CD4-positive, alpha-beta T cell (primary cell): ENCODE results near the gene POM121L12. TPM values are rescaled to one million over a fixed set of nuclear protein-coding genes. Genes with fewer than 3 reads are reported as not detected.

Experiments
- ATAC-seq: fragments of 200-7000 bp; cut with Tn5 transposase; one replicate; pipeline ENCODE4 v1.10.0; 2022; ENCODE audit warnings: mild to moderate bottlenecking; ENCODE audit not compliant: poor library complexity
- CTCF ChIA-PET: fragments of 350-600 bp; sonication (Branson Sonifier 250); formaldehyde crosslinking; loops from one replicate; lab custom pipeline; 2021; ENCODE audit warnings: antibody characterized with exemption, inconsistent platforms; lab: Charles Lee
- POLR2A ChIA-PET: fragments of 350-600 bp; sonication (Branson Sonifier 250); formaldehyde crosslinking; loops from one replicate; lab custom pipeline; 2021; ENCODE audit warnings: antibody characterized with exemption, inconsistent platforms; lab: Charles Lee
- DNase-seq, 14 experiments: peaks; one replicate each; pipeline ENCODE4 v3.0.0-alpha.2; 2013 to 2020; ENCODE audit warnings: mixed read lengths in 2 of 14
- H3K27ac ChIP-seq, 2 donors: one replicate each; pipeline versions ENCODE4 v1.5.1 to v1.7.0; 2013; ENCODE audit warnings: low read length in 2 of 2, low read depth in 1 of 2, mild to moderate bottlenecking in 1 of 2
- H3K27me3 ChIP-seq, 2 experiments: 1 replicate in 1 of 2; 2 replicates in 1 of 2; pipeline versions ENCODE4 v1.6.1 to v1.7.0; 2013; ENCODE audit warnings: low read length in 2 of 2, control low read depth in 1 of 2, mild to moderate bottlenecking in 1 of 2, moderate library complexity in 1 of 2; ENCODE audit not compliant: insufficient read depth in 2 of 2, control insufficient read depth in 1 of 2
- H3K36me3 ChIP-seq: one replicate; pipeline ENCODE4 v1.6.1; 2013; ENCODE audit warnings: low read length, control low read depth; ENCODE audit not compliant: insufficient read depth
- H3K4me1 ChIP-seq: one replicate; pipeline ENCODE4 v1.6.1; 2013; ENCODE audit warnings: low read length, control low read depth; ENCODE audit not compliant: insufficient read depth
- H3K4me3 ChIP-seq: one replicate; pipeline ENCODE4 v1.5.1; 2013; ENCODE audit warnings: mild to moderate bottlenecking, low read length, moderate library complexity
- H3K9me3 ChIP-seq, 2 experiments: 1 replicate in 1 of 2; 2 replicates in 1 of 2; pipeline versions ENCODE4 v1.6.1 to v1.7.0; 2013; ENCODE audit warnings: low read length in 2 of 2, mild to moderate bottlenecking in 2 of 2, control low read depth in 1 of 2, moderate library complexity in 1 of 2; ENCODE audit not compliant: control insufficient read depth in 1 of 2, insufficient read depth in 1 of 2
- H3K27ac Mint-ChIP-seq: one replicate; pipeline ENCODE4 v1.8.0; 2020; ENCODE audit warnings: mixed read lengths
- H3K27me3 Mint-ChIP-seq: one replicate; pipeline ENCODE4 v1.8.0; 2021; ENCODE audit warnings: mixed read lengths
- H3K36me3 Mint-ChIP-seq: one replicate; pipeline ENCODE4 v1.8.0; 2021; ENCODE audit warnings: low read depth, mixed read lengths
- H3K4me1 Mint-ChIP-seq: one replicate; pipeline ENCODE4 v1.8.0; 2021; ENCODE audit warnings: low read depth, mixed read lengths
- H3K4me3 Mint-ChIP-seq: one replicate; pipeline ENCODE4 v1.8.0; 2020; ENCODE audit warnings: mild to moderate bottlenecking, mixed read lengths
- H3K9me3 Mint-ChIP-seq: one replicate; pipeline ENCODE4 v1.8.0; 2020; ENCODE audit warnings: mixed read lengths
- CTCF ChIP-seq: fragments of 200-600 bp; IDR thresholded peaks from one replicate; pipeline ENCODE4 v1.8.0; 2022; ENCODE audit warnings: antibody characterized with exemption, mild to moderate bottlenecking
- intact Hi-C, 2 experiments: fragments of 100-400 bp; cut with DNase I in 1 of 2; cut with micrococcal nuclease in 1 of 2; formaldehyde crosslinking; loops; one replicate each; pipeline versions ENCODE4 v1.15.1 to v1.9.0; 2023 to 2025; cut with DNase I, micrococcal nuclease
- total RNA-seq, 174 experiments: library from RNA in 2 of 174; stranded (reverse) in 2 of 174; gene quantifications; one replicate each; pipeline ENCODE4 v1.2.3 and lab custom pipeline; 2021 to 2026

The POM121L12 gene
- total RNA-seq, 2 experiments from 2014 or later: not detected

- Histone ChIP-seq H3K27ac (no peak overlapping the region), H3K27me3 (no peaks in the 10 kb centered on the region), H3K4me3 (no peak overlapping the region), H3K9me3 (peaks cover 0 to 45% of the 10 kb centered on the region in 2 experiments), H3K4me1 (no peaks in the 10 kb centered on the region), H3K36me3 (no peaks in the 10 kb centered on the region)
- Mint-ChIP-seq H3K27ac (no peak overlapping the region), H3K36me3 (no peaks in the 10 kb centered on the region), H3K4me1 (no peaks in the 10 kb centered on the region), H3K27me3 (no peaks in the 10 kb centered on the region), H3K4me3 (no peak overlapping the region), H3K9me3 (peaks cover 15% of the 10 kb centered on the region)
- intact Hi-C loops: no loop called here
- ChIA-PET CTCF (no interaction called here), POLR2A (no interaction called here)
- no peak for TF ChIP-seq CTCF
- ATAC-seq: no peak
- DNase-seq: no peak
Observed at GRCh38 chr7:53003653-53004445, 31.6 kb upstream of the POM121L12 start.

- Histone ChIP-seq H3K36me3 (no peaks in the 10 kb centered on the region), H3K27ac (no peak overlapping the region), H3K27me3 (no peaks in the 10 kb centered on the region), H3K9me3 (peaks cover 12 to 19% of the 10 kb centered on the region in 2 experiments), H3K4me1 (no peaks in the 10 kb centered on the region), H3K4me3 (no peak overlapping the region)
- ATAC-seq: no peak
- no peak for DNase-seq
- intact Hi-C loops: no loop called here
- Mint-ChIP-seq H3K27ac (no peak overlapping the region), H3K4me1 (no peaks in the 10 kb centered on the region), H3K4me3 (no peak overlapping the region), H3K36me3 (no peaks in the 10 kb centered on the region), H3K27me3 (no peaks in the 10 kb centered on the region), H3K9me3 (peaks cover 25% of the 10 kb centered on the region)
- POLR2A ChIA-PET: no interaction called here
- no peak for TF ChIP-seq CTCF
- CTCF ChIA-PET: no interaction called here
Observed at GRCh38 chr7:53013925-53014324, 21.5 kb upstream of the POM121L12 start.

GRCh38 chr7:53015463-53015862 is 20.0 kb upstream of the POM121L12 start:
- H3K36me3 Mint-ChIP-seq: no peaks in the 10 kb centered on the region
- no peak overlapping the region for H3K27ac ChIP-seq
- no peak for DNase-seq
- no peak overlapping the region for H3K27ac Mint-ChIP-seq
- ATAC-seq: no peak
- H3K27me3 Mint-ChIP-seq: no peaks in the 10 kb centered on the region
- no peaks in the 10 kb centered on the region for H3K4me1 ChIP-seq
- H3K9me3 Mint-ChIP-seq: peaks cover 27% of the 10 kb centered on the region
- CTCF ChIA-PET: no interaction called here
- no peak for TF ChIP-seq CTCF
- H3K27me3 ChIP-seq: no peaks in the 10 kb centered on the region
- no peaks in the 10 kb centered on the region for H3K4me1 Mint-ChIP-seq
- H3K36me3 ChIP-seq: no peaks in the 10 kb centered on the region
- H3K4me3 ChIP-seq: no peak overlapping the region
- H3K9me3 ChIP-seq: peaks cover 12 to 19% of the 10 kb centered on the region in 2 experiments
- no peak overlapping the region for H3K4me3 Mint-ChIP-seq
- intact Hi-C loops: no loop called here
- POLR2A ChIA-PET: no interaction called here
